ENCODE measurements around the gene MORN1. TPM values are rescaled to one million over a fixed set of nuclear protein-coding genes. Genes with fewer than 3 reads are reported as not detected.
A peak's percentile ranks its signal among the peaks of the same experiment; 100 is the strongest.

Gene MORN1
- total and polyA plus RNA-seq, 2 experiments from 2014 or later = 10.8 to 24.4 TPM

DNA sequence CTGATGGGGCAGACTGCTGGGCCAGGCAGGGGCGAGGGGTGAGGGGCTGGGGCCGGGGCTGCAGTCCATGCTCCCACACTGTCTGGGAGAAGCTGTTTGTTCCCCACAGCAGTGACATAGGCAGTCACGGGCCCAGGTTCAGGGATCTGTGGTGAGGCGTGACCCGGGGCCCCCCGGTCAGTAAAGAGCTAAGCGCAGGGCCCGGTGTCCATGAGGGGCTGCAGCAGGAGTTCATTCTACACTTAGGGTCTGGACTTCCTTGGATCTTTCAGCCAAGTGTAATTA, 16.6 kb upstream of the MORN1 start:
- Histone ChIP-seq H3K4me3 (no peak overlapping the region), H3K27me3 (no peaks in the 10 kb centered on the region), H3K36me3 (peaks cover 17% of the 10 kb centered on the region), H3K27ac (no peak overlapping the region), H3K9me3 (ENCODE audit: low read depth) (no peaks in the 10 kb centered on the region), H3K4me1 (ENCODE audit: low read depth) (peaks cover 3% of the 10 kb centered on the region)
- no peak for DNase-seq (ENCODE audit: low read depth in 1 of 2, low spot score in 1 of 2)
- TF ChIP-seq, protein P1, sequence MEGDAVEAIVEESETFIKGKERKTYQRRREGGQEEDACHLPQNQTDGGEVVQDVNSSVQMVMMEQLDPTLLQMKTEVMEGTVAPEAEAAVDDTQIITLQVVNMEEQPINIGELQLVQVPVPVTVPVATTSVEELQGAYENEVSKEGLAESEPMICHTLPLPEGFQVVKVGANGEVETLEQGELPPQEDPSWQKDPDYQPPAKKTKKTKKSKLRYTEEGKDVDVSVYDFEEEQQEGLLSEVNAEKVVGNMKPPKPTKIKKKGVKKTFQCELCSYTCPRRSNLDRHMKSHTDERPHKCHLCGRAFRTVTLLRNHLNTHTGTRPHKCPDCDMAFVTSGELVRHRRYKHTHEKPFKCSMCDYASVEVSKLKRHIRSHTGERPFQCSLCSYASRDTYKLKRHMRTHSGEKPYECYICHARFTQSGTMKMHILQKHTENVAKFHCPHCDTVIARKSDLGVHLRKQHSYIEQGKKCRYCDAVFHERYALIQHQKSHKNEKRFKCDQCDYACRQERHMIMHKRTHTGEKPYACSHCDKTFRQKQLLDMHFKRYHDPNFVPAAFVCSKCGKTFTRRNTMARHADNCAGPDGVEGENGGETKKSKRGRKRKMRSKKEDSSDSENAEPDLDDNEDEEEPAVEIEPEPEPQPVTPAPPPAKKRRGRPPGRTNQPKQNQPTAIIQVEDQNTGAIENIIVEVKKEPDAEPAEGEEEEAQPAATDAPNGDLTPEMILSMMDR (IDR thresholded peaks at IDR 0.05; ENCODE audit: low read depth, low read length) = no peak

DNA sequence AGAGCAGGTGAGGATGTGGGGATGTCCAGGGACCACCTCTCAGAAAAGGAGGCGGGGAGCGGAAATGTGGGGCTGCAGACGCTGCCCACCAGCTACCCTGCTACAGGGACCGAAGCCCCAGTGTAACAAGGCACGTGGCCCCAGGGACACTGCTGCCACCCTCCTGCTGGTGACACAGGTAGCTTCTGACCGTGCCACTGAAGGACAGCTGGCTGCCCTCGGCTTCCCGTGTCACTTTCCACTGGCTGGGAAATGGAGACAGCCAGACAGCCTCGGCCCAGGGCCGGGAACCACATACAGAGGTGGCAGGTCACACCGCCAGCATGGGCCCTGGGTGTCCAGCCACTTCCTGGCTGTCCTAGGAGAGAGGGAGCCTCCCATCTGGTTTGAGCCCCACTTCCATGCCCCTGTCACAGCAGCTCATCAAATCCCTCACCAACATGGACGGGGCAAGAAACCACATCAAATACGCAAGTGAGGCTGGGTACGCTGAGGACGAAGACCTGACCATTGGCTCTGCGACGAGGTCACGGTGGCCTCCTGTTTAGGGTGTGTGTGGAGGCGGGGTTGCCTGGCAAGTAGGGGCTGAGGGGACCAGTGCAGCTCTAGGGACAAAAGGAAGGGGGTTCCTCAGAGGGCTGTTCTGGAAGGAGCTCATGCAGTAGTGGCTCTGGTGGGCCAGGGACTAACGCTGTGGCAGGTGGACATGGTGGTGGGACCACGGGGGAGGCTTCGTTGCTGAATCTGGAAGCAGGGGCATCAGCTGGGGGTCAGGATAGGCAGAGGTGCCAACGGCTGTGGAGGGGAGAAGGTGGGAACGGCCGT, 16.0 kb upstream of the MORN1 start:
- Histone ChIP-seq H3K27ac (no peak overlapping the region), H3K27me3 (no peaks in the 10 kb centered on the region), H3K9me3 (ENCODE audit: low read depth) (no peaks in the 10 kb centered on the region), H3K36me3 (peaks cover 18% of the 10 kb centered on the region), H3K4me1 (ENCODE audit: low read depth) (peaks cover 3% of the 10 kb centered on the region), H3K4me3 (no peak overlapping the region)
- no peak for DNase-seq (ENCODE audit: low read depth in 1 of 2, low spot score in 1 of 2)
- TF ChIP-seq, protein P1 (IDR thresholded peaks at IDR 0.05; ENCODE audit: low read depth, low read length) = no peak

DNA sequence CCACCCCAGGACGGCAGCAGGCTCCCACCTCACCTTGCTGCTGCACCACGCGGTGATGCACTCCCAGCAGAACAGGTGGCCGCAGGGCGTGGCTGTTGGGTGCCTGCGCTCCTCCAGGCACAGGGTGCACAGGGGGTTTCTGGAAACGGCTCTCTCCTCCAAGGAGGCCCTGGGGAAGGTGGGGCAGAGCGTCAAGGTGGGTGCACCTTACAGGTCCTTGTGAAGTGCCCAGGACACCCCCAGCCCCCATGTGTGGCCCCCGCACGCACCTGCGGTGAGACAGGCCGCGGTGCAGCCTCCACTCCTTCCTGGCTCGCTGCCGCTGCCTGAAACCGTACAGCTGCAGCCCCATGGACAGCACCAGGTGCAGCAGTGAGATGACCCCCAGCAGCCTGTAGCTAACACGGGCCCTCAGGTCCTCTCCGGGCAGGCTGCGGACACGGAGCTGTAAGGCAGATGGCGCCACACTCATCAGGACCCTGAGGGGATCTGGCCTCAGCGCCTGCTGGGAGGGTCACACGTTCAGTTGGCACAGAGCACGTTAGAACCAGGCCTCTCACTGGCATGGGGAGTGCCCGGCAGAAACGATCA, 15.2 kb upstream of the MORN1 start:
- Histone ChIP-seq H3K36me3 (peaks cover 18% of the 10 kb centered on the region), H3K4me3 (no peak overlapping the region), H3K27ac (no peak overlapping the region), H3K4me1 (ENCODE audit: low read depth) (peaks cover under 1% of the 10 kb centered on the region), H3K9me3 (ENCODE audit: low read depth) (no peaks in the 10 kb centered on the region), H3K27me3 (no peaks in the 10 kb centered on the region)
- TF ChIP-seq, protein P1 (IDR thresholded peaks at IDR 0.05; ENCODE audit: low read depth, low read length) = no peak
- DNase-seq (ENCODE audit: low read depth in 1 of 2, low spot score in 1 of 2) = no peak

DNA sequence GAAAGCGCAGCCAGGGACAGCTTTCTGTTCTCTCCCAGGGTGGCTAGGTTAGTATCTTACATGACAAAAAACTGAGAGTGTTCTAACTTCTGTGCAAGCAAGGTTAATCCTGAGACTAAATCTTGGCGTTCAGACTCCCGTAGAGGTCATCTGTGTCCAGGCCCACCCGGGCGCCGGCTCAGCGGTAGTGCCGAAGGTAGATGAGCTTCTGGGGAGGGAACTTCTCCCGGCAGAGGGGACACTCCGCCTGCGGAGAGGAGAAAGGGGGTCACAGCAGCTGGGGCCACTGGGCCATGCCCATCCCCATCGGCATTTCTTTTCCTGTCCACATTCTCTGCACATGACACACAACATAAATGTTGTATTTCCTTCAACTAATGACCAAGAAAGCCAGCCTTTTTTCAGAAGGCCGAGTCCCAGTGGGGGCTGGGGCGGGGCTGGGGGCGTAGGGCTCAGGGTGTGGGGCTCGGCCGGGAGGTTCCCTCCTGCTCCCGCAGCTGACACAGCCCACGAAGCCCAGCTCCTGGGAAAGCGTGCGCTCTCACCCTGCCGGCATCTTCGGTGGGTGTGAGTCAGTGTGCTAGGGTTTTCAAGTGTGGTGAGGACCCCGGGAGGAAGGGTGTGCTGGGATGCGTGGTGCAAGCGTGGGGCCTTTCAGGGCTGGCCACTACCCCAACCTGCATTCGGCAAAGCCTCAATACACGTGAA, 14.4 kb upstream of the MORN1 start:
- no peaks in the 10 kb centered on the region for H3K4me1 ChIP-seq (ENCODE audit: low read depth)
- no peaks in the 10 kb centered on the region for H3K9me3 ChIP-seq (ENCODE audit: low read depth)
- peak overlapping the region; percentile 21 for H3K27ac ChIP-seq
- TF ChIP-seq, protein P1 (IDR thresholded peaks at IDR 0.05; ENCODE audit: low read depth, low read length) = no peak
- no peak for DNase-seq (ENCODE audit: low read depth in 1 of 2, low spot score in 1 of 2)
- H3K27me3 ChIP-seq = no peaks in the 10 kb centered on the region
- H3K4me3 ChIP-seq = no peak overlapping the region
- peaks cover 18% of the 10 kb centered on the region for H3K36me3 ChIP-seq

DNA sequence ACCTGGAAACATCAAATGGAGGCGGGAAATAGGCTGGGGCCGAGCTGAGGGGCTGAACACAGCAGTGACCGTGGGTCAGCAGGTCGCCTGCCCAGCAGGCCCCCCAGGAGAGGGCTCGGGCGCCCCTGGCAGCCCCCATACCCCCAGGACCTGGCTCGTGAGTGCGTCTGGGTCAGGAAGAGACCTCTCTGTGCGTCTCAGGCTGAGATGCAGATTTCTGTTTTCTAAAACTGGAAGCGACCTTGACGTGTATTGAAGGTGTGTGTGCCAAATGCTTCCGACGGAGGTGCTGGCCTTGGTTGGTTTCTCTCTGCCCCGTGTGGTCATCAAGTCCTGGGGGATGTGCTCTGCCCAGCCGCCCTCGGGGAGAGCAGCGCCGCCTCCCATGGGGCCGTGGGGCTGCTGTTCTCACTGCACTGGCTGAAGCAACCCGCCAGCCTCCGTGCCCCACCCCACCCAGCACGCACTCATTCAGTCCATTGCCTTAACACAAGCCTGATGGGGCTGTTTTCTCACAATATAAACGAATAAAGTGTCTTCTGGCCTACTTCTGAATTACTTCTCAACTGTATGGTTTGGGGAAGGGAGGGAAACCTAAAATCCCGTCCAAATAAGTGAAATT, 13.6 kb upstream of the MORN1 start:
- Histone ChIP-seq H3K4me1 (ENCODE audit: low read depth) (no peaks in the 10 kb centered on the region), H3K27me3 (no peaks in the 10 kb centered on the region), H3K4me3 (no peak overlapping the region), H3K9me3 (ENCODE audit: low read depth) (no peaks in the 10 kb centered on the region), H3K27ac (peak overlapping the region; percentile 21), H3K36me3 (peaks cover 18% of the 10 kb centered on the region)
- DNase-seq (ENCODE audit: low read depth in 1 of 2, low spot score in 1 of 2) = no peak
- TF ChIP-seq, protein P1 (IDR thresholded peaks at IDR 0.05; ENCODE audit: low read depth, low read length) = no peak

Measured in cardiac muscle cell (in vitro differentiated cells and primary cell).